A673 (cell line): Measurements from ENCODE around the gene LSM11. TPM values are rescaled to one million over a fixed set of nuclear protein-coding genes. Genes with fewer than 3 reads are reported as not detected.

ENCODE experiments used
- BruUV-seq: library from RNA; stranded (reverse); fragments of 400-500 nt; replicated peaks from 2 replicates; lab custom pipeline; 2021; lab: Mats Ljungman, UMichigan
- CTCF ChIA-PET: fragments of 300-600 bp; sonication (Branson Sonifier 250); formaldehyde crosslinking; loops from one replicate; lab custom pipeline; 2022; ENCODE audit warnings: antibody characterized with exemption; lab: Charles Lee
- POLR2A ChIA-PET: fragments of 300-600 bp; sonication (Branson Sonifier 250); formaldehyde crosslinking; loops from one replicate; lab custom pipeline; 2022; ENCODE audit warnings: antibody characterized with exemption; ENCODE audit not compliant: low non-redundant PET; lab: Charles Lee
- DNase-seq: peaks from one replicate; pipeline ENCODE4 v3.0.0-alpha.2; 2015; ENCODE audit warnings: low spot score
- H3K27ac ChIP-seq: fragments of 200-600 bp; sonication (generic); 2 replicates; pipeline ENCODE4 v1.5.1; 2016; ENCODE audit warnings: mixed run types, low read depth, mild to moderate bottlenecking, mixed read lengths, antibody characterized with exemption, low read length; ENCODE audit not compliant: poor library complexity, severe bottlenecking
- H3K27me3 ChIP-seq: fragments of 200-600 bp; sonication (generic); replicated peaks from 2 replicates; pipeline ENCODE4 v1.6.1; 2017; ENCODE audit warnings: mixed run types, low read depth, mild to moderate bottlenecking, mixed read lengths, antibody characterized with exemption, low read length; ENCODE audit not compliant: insufficient read depth, poor library complexity
- H3K36me3 ChIP-seq: fragments of 200-600 bp; sonication (generic); 2 replicates; pipeline ENCODE4 v1.6.1; 2016; ENCODE audit warnings: mixed run types, mild to moderate bottlenecking, mixed read lengths, antibody characterized with exemption, low read length; ENCODE audit not compliant: insufficient read depth, poor library complexity, severe bottlenecking
- H3K4me1 ChIP-seq: fragments of 200-600 bp; sonication (generic); 2 replicates; pipeline ENCODE4 v1.6.1; 2017; ENCODE audit warnings: mixed run types, mild to moderate bottlenecking, mixed read lengths, antibody characterized with exemption, low read length; ENCODE audit not compliant: insufficient read depth, poor library complexity, severe bottlenecking
- H3K4me3 ChIP-seq: fragments of 200-600 bp; sonication (generic); 2 replicates; pipeline ENCODE4 v1.5.1; 2016; ENCODE audit warnings: low read depth, mixed run types, mild to moderate bottlenecking, mixed read lengths, low read length; ENCODE audit not compliant: poor library complexity, severe bottlenecking
- H3K9me3 ChIP-seq: fragments of 200-600 bp; sonication (generic); 2 replicates; pipeline ENCODE4 v1.6.1; 2016; ENCODE audit warnings: mixed run types, low read depth, mild to moderate bottlenecking, mixed read lengths, antibody characterized with exemption, low read length; ENCODE audit not compliant: poor library complexity, severe bottlenecking
- CTCF ChIP-seq: fragments of 300-800, 200-600 bp; sonication (generic); conservative IDR thresholded peaks from 2 replicates; pipeline ENCODE4 v1.5.1; 2017; ENCODE audit warnings: low read depth, mild to moderate bottlenecking, antibody characterized with exemption, low read length, moderate library complexity, mixed read lengths
- EZH2 ChIP-seq: fragments of 200-600 bp; sonication (generic); IDR thresholded peaks from 2 replicates; pipeline ENCODE4 v1.6.1; 2017; ENCODE audit warnings: borderline replicate concordance, low read depth, mild to moderate bottlenecking, mixed read lengths, antibody characterized with exemption, low read length; ENCODE audit not compliant: poor library complexity, severe bottlenecking
- intact Hi-C: fragments of 100-400 bp; cut with micrococcal nuclease; formaldehyde crosslinking; loops from one replicate; pipeline ENCODE4 v1.10.0; 2022; ENCODE audit not compliant: unreplicated experiment
- total RNA-seq: library from RNA; stranded (reverse); gene quantifications from 2 replicates; pipeline ENCODE4 v1.2.3, GENCODE V29; 2021

LSM11 gene
- total RNA-seq, 1 experiment from 2014 or later = 3.6 TPM

DNA sequence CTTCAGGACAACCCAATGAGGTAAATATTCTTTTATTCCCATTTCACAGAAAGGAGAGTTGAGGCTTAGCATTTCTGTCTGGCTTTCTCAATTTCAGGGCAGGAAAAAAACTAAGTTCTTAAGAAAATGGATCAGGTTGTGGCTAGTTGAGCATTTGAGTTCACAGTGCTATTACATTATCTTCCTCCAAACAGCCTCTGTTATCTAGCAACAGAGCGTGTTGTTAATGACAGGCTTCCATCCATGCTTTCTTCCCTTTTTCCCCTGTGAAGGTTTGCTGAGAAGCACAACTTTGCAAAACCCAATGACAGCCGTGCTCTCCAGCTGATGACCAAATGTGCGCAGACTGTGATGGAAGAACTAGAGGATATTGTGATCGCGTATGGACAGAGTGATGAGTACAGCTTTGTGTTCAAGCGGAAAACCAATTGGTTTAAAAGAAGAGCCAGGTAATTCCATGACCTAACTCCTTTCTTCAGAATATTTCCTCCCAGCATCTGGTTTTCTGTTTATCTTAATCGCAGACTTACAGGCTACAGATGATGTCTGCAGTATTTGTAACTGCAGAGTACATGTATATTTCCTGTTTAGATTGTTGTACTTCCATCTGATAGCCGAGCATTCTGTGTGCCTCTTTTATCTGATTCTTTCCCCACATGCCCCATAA, 10.8 kb upstream of the LSM11 start:
- TF ChIP-seq EZH2 = no peak
- TF ChIP-seq CTCF = no peak
- intact Hi-C loops = no loop called here
- no peak overlapping the region for H3K27ac ChIP-seq
- H3K4me3 ChIP-seq = no peak overlapping the region
- POLR2A ChIA-PET = interaction anchor here (0.7 kb wide), 1 partner anchor 14 kb away, joined by 3 read pairs; no protein-coding TSS in a partner anchor
- no peaks in the 10 kb centered on the region for H3K27me3 ChIP-seq
- BruUV-seq = no TSS peak
- no peak for DNase-seq
- CTCF ChIA-PET = interaction anchor here (1.1 to 1.9 kb wide), 2 partner anchors 9 to 10 kb away, joined by 4 to 10 read pairs; partner anchors contain the start of gene LSM11
- peaks cover 4% of the 10 kb centered on the region for H3K4me1 ChIP-seq
- peaks cover 3% of the 10 kb centered on the region for H3K36me3 ChIP-seq
- no peaks in the 10 kb centered on the region for H3K9me3 ChIP-seq

GRCh38 chr5:157734436-157734835, 9.1 kb upstream of the LSM11 start:
- no peak for DNase-seq
- CTCF ChIA-PET = no interaction called here
- intact Hi-C loops = no loop called here
- no peak for TF ChIP-seq EZH2
- no peak for TF ChIP-seq CTCF
- POLR2A ChIA-PET = no interaction called here
- H3K36me3 ChIP-seq = peaks cover 7% of the 10 kb centered on the region
- H3K4me1 ChIP-seq = peaks cover 4% of the 10 kb centered on the region
- H3K9me3 ChIP-seq = no peaks in the 10 kb centered on the region
- H3K27me3 ChIP-seq = no peaks in the 10 kb centered on the region
- H3K27ac ChIP-seq = no peak overlapping the region
- H3K4me3 ChIP-seq = no peak overlapping the region
- no TSS peak for BruUV-seq

- ChIA-PET POLR2A (no interaction called here), CTCF (no interaction called here)
- intact Hi-C loops = no loop called here
Observed at GRCh38 chr5:157735991-157736390, 7.5 kb upstream of the LSM11 start.

More at GRCh38 chr5:157735991-157736390, 7.5 kb upstream of the LSM11 start:
- TF ChIP-seq EZH2 (no peak), CTCF (no peak)
- no TSS peak for BruUV-seq
- no peak overlapping the region for H3K4me3 ChIP-seq
- H3K27ac ChIP-seq = no peak overlapping the region
- H3K36me3 ChIP-seq = peaks cover 7% of the 10 kb centered on the region
- no peaks in the 10 kb centered on the region for H3K27me3 ChIP-seq
- DNase-seq = no peak
- H3K9me3 ChIP-seq = no peaks in the 10 kb centered on the region
- no peaks in the 10 kb centered on the region for H3K4me1 ChIP-seq
